ENCODE results near the gene MRPS27. TPM values are rescaled to one million over a fixed set of nuclear protein-coding genes. Genes with fewer than 3 reads are reported as not detected.
A peak's percentile ranks its signal among the peaks of the same experiment; 100 is the strongest.

MRPS27 gene
- total RNA-seq, 1 experiment from 2014 or later, result 121 TPM

DNA sequence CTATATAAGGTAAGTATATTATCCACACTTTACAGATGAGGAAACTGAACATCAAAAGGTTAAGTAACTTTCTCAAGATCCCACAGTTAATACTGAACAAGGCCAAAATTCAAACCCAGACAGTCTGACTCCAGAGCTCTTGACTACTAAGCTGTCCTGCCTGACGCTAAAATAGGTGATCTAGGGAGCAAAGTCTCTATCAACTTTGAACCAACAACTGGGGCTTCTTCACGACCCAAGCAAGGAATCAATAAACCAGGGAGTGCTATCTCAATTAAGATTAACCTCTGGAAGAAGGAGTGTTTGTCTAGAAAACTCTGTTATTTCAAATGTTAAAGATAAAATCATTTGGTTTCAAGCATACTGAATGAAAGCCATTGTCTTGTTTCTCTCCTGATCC lies 64.4 kb downstream of the MRPS27 start:
- H3K36me3 ChIP-seq, result peaks cover 52% of the 10 kb centered on the region
- H3K27me3 ChIP-seq, result no peaks in the 10 kb centered on the region
- no peak overlapping the region for H3K4me3 ChIP-seq
- no peak for DNase-seq
- no peaks in the 10 kb centered on the region for H3K9me3 ChIP-seq

DNA sequence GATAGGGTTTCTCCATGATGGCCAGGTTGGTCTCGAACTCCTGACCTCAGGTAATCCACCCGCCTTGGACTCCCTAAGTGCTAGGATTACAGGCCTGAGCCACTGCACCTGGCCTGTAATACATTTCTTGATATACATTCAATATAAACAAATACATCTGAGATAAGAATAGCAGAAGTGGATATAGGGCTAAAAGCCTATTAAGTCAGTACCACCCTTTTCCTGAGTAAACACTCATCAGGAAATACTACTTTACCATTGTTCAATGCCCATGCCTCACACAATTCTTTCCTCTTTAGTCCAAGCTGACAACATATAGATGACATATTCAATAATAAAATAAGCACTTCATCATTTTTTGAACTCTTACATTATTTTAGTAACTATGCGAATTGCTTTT lies 64.8 kb downstream of the MRPS27 start:
- no peaks in the 10 kb centered on the region for H3K27me3 ChIP-seq
- peaks cover 49% of the 10 kb centered on the region for H3K36me3 ChIP-seq
- H3K4me3 ChIP-seq, result no peak overlapping the region
- no peak for DNase-seq
- H3K9me3 ChIP-seq, result no peaks in the 10 kb centered on the region

DNA sequence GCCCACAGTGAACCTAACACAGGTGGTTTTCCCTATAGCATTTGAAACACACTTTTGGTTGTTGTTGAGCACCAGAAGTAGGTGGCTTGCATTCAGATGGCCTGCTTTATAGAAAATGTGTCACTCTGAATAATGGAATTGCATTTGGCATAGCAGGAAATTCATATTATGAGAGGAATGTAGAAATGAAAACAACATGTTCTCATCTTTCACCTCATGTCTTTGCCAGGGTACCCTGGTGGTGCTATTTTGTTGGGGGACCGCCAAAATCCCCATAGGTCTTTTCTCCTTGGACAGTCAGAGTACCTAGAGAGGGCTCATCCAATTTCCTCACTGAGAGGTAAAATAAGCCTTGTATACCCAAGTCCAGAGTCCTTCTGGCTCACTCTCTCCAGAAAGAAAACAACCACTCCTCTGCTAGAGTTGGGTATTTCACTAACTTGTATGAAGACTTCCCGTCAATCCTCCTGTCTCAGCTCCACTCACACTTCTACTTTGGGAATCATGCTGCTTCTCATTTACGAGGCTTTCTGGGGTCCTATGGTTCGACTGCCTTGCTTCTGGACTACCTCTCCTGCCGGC lies 67.4 kb downstream of the MRPS27 start:
- Histone ChIP-seq H3K9me3 (no peaks in the 10 kb centered on the region), H3K36me3 (peaks cover 35% of the 10 kb centered on the region), H3K4me3 (no peak overlapping the region), H3K27me3 (no peaks in the 10 kb centered on the region)
- DNase-seq, result peak; percentile 83

- Histone ChIP-seq H3K9me3 (no peaks in the 10 kb centered on the region), H3K36me3 (peaks cover 32% of the 10 kb centered on the region), H3K27me3 (no peaks in the 10 kb centered on the region), H3K4me3 (no peak overlapping the region)
- DNase-seq, result no peak
Measured at GRCh38 chr5:72252008-72252407, 68.0 kb downstream of the MRPS27 start.

DNA sequence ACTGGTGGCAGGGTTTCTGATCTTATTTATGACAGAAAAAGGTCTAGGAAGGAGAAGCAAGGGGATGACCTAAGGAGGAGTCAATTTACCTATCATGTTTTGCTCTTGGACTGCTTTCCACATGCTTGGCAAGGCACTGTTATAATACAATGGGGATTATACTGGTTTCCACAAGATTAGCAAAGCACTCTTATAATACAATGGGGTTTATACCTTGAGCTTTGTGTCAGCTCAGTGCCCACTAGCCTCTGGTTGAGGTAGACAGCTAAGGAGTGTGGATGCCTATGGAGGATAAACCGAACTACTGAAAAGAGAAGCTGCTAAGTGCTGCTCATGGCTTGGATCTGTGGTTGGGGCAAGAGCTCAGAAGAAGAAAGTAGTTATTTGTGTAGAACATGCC lies 68.7 kb downstream of the MRPS27 start:
- no peak overlapping the region for H3K4me3 ChIP-seq
- H3K27me3 ChIP-seq, result no peaks in the 10 kb centered on the region
- no peak for DNase-seq
- peaks cover 25% of the 10 kb centered on the region for H3K36me3 ChIP-seq
- H3K9me3 ChIP-seq, result no peaks in the 10 kb centered on the region

DNA sequence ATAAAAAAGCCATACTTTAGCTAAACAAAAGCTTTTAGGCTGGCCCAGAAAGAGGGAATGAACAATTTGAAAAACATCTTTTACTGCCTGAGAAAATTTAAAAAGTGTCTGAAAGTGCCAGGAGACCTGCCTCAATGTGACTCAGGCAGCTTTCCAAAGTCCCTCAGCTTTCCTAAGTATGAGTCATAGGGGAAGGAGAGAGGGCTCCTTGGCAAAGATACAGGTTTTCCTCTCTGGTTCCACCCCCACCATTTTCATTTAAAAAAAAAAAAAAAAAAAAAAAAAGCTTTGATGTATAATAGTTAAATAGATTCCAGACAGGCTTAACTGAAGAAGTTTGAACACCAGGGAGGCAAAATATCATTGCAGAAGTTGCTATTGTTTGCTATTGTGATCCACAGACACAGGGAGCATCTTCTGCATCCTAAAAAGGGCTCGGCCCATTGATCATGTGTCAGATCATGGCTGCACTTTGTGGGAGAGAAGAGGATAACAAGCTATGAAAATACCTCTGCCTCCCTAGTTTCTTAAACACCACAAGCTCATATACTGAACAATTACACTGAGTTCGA lies 71.5 kb downstream of the MRPS27 start:
- DNase-seq, result peak; percentile 76
- H3K4me3 ChIP-seq, result no peak overlapping the region

DNA sequence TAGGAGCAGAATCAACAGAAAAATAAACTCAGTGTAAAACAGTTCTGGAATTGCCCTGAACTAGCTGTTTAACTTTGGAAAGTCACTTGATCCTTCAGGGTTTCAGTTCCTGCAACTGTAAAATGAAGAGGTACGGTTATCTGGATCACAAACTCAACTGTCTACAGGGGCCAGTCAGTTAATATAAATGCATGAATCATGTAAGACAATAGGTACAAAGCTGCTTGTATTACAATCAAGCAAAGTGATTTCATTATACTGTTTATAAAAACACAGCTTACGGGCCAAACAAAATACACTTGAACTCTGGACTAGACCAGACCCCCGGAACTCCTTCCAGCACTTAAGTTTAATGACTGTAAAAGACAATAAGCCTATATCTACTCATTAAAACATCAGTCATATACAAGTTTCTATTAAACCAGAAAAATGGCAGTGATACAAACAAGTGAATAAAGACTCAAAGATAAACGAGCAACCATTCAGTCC lies 73.0 kb downstream of the MRPS27 start:
- Histone ChIP-seq H3K4me3 (no peak overlapping the region), H3K36me3 (peaks cover 9% of the 10 kb centered on the region), H3K9me3 (no peaks in the 10 kb centered on the region), H3K27me3 (no peaks in the 10 kb centered on the region)
- peak; percentile 51 for DNase-seq

More for the DNA sequence above, 71.5 kb downstream of the MRPS27 start:
- H3K9me3 ChIP-seq, result no peaks in the 10 kb centered on the region
- H3K36me3 ChIP-seq, result peaks cover 13% of the 10 kb centered on the region
- no peaks in the 10 kb centered on the region for H3K27me3 ChIP-seq

DNA sequence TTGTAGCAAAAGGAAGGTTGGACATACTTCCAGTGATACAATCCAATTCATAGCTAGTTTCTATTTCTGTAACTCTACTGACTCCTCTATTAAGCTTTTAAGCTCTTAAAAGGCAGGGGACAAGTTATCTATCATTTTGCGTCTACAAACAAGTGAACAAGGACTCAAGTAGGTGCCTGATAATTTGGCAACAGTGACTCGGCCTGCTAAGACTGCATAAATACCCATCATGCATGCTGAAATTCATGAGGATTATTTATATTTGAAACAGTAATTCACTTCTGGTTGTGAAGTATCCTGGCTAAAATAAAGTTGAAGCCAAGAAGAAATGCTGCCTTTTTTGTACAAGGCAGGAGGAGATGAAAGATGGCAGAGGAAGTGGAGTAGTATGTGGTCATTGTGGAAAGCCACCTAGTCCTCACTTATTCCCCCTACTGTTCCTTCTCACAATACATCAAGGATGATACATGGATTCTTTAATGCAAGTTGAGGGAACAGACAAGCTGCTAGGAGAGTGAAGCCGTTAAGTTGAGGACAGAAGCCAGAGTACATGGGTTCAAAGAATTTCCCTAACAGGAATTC lies 74.0 kb downstream of the MRPS27 start:
- peaks cover 5% of the 10 kb centered on the region; the same call in 1 of the 2 replicates for H3K36me3 ChIP-seq
- no peaks in the 10 kb centered on the region for H3K27me3 ChIP-seq
- H3K4me3 ChIP-seq, result no peak overlapping the region
- no peak for DNase-seq
- no peaks in the 10 kb centered on the region for H3K9me3 ChIP-seq

- DNase-seq, result no peak
Measured at GRCh38 chr5:72245546-72245945, 74.5 kb downstream of the MRPS27 start.

GRCh38 chr5:72244862-72245371 lies 75.1 kb downstream of the MRPS27 start:
- Histone ChIP-seq H3K27me3 (no peaks in the 10 kb centered on the region), H3K4me3 (no peak overlapping the region), H3K36me3 (peaks cover 7% of the 10 kb centered on the region; the same call in 1 of the 2 replicates), H3K9me3 (no peaks in the 10 kb centered on the region)
- peak; percentile 52 for DNase-seq

More at GRCh38 chr5:72245546-72245945, 74.5 kb downstream of the MRPS27 start:
- Histone ChIP-seq H3K27me3 (no peaks in the 10 kb centered on the region), H3K9me3 (no peaks in the 10 kb centered on the region), H3K36me3 (peaks cover 7% of the 10 kb centered on the region; the same call in 1 of the 2 replicates), H3K4me3 (no peak overlapping the region)

- no peaks in the 10 kb centered on the region for H3K27me3 ChIP-seq
- no peak for DNase-seq
- H3K36me3 ChIP-seq, result peaks cover 7% of the 10 kb centered on the region; the same call in 1 of the 2 replicates
- H3K4me3 ChIP-seq, result no peak overlapping the region
- H3K9me3 ChIP-seq, result no peaks in the 10 kb centered on the region
Measured at GRCh38 chr5:72243706-72244105, 76.3 kb downstream of the MRPS27 start.

- H3K27me3 ChIP-seq, result no peaks in the 10 kb centered on the region
- H3K4me3 ChIP-seq, result no peak overlapping the region
- DNase-seq, result no peak
- no peaks in the 10 kb centered on the region for H3K9me3 ChIP-seq
- H3K36me3 ChIP-seq, result peaks cover 8% of the 10 kb centered on the region
Measured at GRCh38 chr5:72242796-72243475, 77.1 kb downstream of the MRPS27 start.

DNA sequence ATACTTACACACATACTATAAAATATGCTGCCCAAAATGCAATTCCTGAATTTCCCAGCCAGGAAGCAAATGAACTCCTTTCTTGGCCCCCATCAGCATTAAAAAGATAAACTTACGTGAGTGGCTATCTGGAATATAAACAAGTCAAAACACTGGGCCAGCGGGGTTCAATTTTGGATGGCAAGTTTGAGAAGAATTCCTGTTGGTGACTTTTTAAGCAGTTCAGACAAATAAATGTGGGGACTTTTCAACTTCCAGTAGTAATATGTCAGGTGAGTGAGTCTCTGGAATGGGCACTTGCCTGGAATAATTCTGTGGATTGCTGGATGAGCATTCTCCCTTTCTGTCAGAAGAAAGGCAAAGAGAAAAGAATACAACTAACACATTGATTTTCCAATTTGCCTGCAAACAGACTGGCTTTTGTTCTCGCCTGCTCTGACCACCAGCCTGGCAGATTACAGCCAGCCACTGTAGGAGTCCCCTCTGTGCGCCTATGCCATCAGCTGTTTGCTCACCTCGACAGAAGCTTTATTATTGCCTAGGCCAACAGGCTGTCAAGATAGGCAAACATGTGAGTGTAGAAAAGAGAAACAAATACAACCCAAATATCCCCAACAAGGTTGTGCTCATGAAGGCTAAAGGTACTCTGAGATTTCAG lies 78.6 kb downstream of the MRPS27 start:
- DNase-seq, result no peak
- H3K4me3 ChIP-seq, result no peak overlapping the region
- H3K9me3 ChIP-seq, result no peaks in the 10 kb centered on the region
- H3K36me3 ChIP-seq, result peaks cover 19% of the 10 kb centered on the region
- H3K27me3 ChIP-seq, result no peaks in the 10 kb centered on the region

DNA sequence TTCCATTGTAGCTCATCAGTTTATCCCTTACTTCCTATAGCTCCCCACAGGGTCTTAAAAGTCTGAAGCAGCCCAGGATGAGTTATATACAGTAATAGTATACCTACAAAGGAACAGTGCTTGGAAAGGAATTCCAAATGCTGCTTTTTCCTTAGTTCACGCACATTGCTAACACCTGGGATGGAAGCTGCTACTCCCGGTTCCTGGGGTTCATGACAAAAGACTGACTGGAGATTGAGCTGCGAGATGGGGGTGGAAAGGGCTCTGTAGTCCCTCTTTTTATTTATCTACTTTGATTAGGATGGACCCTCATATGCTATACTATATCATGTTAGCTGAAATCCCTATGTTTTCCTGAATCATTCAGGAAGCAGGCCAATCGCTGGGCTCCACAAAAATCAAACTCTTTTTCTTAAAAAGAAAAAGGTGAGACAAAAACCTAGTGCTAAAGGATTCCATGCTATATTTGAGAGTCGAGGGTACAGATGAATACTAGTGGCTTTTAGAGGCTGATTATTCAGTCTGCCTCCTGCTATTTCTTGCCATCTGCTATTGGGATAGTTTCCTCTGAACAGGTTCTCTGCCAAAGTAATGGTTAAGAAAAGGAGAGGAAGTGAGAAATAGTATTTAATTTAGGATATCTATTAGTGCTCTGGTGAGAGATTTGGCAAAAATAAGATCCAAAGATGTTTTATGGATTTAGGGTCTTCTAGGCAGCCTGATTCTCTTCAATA lies 81.2 kb downstream of the MRPS27 start:
- Histone ChIP-seq H3K9me3 (no peaks in the 10 kb centered on the region), H3K36me3 (peaks cover 30% of the 10 kb centered on the region), H3K27me3 (no peaks in the 10 kb centered on the region)

DNA sequence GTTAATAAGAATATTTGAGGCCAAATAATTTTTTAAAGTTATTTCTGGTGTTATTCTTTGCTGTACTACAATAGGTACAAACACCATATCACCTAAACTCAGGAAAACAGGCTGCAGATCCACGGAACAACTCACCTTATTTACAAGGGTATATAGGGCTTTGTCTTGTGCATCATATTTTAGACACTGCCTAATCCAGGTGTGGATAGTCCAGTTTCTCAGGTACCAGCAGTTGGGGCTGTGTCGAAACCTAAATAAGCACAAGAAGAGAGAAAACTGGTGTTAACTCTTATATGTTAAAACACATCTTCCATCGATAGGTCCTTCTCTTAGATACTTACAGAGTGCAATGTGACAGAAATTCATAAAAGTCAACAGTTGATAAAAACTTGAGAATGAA lies 82.2 kb downstream of the MRPS27 start:
- Histone ChIP-seq H3K36me3 (peaks cover 33% of the 10 kb centered on the region), H3K27me3 (no peaks in the 10 kb centered on the region), H3K4me3 (no peak overlapping the region), H3K9me3 (no peaks in the 10 kb centered on the region)
- no peak for DNase-seq

More for the DNA sequence above, 81.2 kb downstream of the MRPS27 start:
- no peak for DNase-seq
- no peak overlapping the region for H3K4me3 ChIP-seq

DNA sequence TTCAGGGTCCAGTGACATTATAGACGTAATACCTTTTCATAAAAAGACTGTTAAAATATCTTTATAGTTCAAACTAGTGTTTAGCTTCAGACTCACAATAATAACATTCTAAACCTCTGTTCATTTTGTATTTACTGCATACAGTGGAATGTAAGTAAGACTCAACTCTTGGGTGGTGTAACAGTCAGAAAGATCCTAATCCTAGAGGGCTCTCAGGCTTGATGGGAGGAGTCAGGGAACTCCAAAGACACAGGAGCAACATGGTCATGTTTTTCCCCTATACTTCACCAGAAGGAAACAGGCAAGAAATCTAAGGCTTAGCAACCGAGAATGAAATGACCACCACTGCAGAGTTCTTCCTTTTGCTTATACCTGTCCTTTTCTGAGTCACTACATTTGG lies 82.6 kb downstream of the MRPS27 start:
- Histone ChIP-seq H3K36me3 (peaks cover 37% of the 10 kb centered on the region), H3K9me3 (no peaks in the 10 kb centered on the region), H3K27me3 (no peaks in the 10 kb centered on the region), H3K4me3 (no peak overlapping the region)
- no peak for DNase-seq
